Inflammatory macrophage treated with lipopolysaccharide for 1 hour (primary cell): Measurements from ENCODE around the gene PFDN1.
"Not testable (repeated sequence)": the region's sequence is repeated elsewhere in the genome, so short reads cannot be mapped to it uniquely, and the experiment has no call there.

ENCODE experiments used
- DNase-seq, 2 donors: peaks; one replicate each; pipeline ENCODE4 v3.0.0-alpha.2; 2020 to 2022

The PFDN1 gene, protein sequence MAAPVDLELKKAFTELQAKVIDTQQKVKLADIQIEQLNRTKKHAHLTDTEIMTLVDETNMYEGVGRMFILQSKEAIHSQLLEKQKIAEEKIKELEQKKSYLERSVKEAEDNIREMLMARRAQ

DNA sequence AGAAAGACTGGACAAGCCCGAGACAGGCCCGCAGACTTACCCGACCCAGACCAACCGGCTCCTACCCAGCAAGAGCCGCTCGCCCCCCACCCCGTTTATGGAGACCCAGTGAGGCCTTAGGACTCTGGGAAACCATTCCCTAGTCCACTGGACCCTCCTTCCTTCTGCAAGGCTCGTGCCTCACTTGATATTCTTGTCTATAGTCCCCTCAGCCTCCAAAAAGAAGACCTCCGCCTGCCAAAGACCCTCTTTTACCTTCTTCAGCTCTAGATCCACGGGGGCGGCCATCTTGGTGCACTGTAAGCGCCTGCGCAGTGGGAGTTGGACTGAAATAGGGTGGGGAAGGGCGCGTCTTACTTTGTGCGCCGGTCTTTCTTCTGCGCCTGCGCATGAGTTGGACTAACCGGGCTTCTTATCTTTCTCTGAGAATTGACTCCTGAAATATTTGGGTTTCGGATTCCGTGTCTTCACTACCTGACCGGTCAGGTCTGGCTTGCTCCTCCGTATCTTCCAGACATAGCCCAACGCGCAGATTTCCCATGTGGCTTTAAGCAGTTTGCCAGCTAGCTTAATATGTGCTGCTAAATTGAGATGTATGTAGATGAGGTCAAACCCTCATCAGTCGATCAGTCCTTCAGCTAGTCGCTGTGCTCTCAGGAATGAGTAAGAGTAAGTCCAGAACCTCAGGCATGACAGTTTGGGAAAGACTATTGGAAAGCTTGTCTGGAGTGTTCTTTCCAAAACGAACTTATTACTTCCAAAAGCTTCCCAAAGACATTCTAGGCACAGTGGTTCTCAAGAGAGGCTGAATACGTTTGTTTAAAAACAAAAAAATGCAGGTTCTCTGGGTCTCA is at the start of gene PFDN1:
TSS of gene PFDN1 (minus strand) at position 316 of the 854 bp plus-strand sequence. CDS start at position 288, 28 bp downstream.
- peak; percentile 93 to 95 for DNase-seq

DNA sequence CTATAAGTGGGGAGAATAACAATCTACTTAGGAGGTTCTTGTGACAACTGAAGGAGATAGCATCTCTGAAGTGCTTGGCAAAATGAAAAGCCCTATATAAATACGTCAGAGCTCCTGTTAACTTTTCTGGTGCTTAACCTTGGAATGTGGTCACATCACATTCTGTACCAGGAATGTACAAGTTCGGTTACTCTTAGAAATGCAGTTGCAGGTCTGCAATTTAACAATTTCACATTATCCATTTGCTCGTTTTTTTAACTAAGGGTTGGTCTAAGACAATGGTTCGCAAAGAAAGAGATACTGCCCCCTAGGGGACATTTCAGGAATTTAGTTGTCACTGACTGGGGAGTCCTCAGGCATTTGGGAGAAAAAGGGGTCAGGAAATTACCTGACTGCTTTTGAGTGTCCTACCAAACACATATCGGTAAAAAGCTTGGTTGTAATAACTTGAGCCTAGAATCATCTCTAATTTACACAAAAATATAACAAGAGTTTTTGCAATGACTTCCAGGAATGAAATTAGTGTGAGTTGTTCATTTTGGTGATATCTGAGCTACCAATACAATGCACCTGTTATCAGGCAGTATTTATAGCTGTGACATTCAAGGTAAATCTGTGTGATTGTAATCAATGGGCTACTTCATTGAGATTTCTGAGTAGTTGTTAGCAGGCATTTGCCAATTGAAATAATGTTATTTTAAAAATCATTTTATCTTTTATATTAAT is 48.9 kb upstream of the PFDN1 start:
- DNase-seq, result peak; percentile 63 to 99

DNA sequence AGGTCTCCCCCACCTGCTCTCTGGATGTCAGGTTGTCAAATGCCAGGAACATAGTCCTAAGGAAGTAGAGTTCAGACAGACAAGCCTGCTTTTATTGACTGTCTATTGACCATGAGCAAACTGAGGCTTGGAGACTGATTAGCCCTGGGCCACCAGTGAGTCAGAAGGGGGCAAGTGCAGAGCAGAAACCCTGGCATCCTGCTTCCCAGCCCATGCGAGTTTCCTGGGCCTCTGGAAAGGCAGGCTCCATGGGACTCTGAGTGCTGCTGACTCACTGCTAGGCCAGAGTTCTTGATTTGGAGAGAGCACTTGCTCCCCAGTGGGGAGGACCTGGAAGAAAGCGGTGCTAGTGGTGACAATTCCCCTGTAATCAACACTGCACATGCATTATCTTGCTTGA is 46.3 kb upstream of the PFDN1 start:
- no peak for DNase-seq

DNA sequence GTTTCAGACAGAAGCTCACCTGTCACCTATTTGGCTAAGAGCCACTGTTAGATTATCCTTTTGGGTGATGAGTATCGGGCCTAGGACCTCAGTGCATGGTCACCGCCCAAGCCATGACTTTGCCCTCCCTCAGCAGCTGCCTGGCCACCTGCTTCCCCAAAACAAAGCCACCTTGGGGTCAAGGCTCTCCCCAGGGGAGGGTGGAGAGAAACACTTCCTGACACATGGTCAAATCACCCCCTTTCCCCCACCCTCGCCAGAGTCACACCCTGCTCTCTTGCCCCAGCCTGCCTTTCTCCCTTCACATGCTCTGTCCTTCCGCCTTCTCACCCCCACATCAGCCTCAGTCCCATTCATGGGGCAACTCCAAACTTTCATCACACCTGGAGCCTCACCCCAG is 45.2 kb upstream of the PFDN1 start:
- DNase-seq, result peak; percentile 24 to 48

DNA sequence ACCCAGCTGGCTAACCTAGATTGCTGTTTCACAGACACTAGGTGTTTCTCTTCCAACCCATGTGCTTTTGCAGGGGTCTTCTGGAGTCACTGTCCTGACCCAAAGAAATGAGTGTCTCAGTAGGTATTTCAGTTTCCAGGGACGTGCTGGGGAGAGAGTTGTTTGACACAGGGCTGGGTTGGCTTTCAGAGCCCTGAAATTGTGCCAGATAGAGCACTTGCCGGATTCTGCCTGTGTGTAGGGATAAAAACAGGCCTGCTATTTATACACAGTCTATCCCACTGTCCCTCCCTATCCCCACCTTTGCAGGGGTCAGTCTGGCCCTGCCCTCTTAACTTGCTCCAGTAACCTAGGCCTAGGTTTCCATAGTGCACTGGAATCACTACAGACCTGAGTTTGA is 44.5 kb upstream of the PFDN1 start:
- DNase-seq, result no peak

DNA sequence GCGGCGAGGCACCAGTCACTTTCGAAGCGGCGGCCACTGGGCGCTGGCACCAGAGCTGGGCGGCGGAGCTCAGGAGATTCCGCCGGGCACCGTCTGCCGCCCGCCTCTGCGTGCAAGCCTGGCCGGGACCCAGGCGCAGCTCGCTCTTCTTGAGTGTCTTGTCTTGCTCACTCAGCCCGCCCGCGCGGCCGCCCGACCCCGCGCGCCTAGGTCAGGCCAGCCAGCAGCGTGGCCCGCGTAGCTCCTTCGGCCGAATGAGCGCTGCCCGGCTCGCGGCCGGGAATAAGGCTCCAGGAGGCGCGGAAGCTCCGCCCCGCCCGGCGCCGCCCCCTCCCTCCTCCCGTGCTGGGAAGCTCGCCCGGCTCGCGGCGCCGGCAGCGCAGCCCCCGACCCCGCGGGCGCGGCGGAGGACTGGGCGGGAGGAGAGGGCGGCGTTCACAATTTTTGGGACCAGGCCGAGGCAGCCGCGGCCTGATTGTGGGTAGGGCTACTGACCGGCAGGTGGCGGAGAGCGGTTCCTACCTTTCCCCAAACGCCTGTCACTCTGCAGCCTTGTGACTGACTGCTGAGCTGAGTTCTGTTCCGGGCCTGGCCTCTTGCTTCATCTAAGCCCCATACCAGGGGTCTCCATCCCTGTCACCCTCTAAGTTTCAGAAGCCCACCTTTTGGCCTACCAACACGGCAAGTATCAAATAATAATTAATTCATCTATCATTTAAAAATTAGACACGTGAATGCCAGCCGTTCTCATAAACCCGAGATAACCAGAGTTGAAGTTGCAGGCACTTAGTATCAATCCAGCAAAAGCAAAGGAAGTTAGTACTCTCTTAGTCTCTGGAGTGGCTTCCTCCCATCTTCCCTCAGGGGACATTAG is 43.7 kb upstream of the PFDN1 start, which contains the start of gene HBEGF:
TSS of gene HBEGF (minus strand) at position 256 of the 874 bp plus-strand sequence. CDS start 275 bp downstream, outside the sequence.
- DNase-seq, result peak; percentile 62 to 65

DNA sequence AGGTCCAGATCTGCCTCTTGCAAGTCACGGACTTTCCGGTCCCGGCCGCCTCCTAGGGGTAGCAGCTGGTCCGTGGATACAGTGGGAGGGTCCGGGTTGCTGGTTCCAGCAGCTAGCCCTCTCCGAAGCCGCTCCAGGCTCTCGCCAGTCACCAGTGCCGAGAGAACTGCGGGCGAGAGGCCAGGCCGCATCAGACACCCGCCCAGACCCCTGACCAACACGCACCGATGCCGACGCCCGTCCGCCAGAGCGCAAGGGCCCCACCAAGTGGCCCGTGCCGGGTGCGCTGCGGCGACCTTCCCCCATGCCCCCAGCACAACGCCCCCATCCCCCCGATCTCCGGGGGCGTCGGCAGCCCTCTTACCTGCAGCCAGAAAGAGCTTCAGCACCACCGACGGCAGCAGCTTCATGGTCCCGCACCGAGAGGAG is 43.0 kb upstream of the PFDN1 start:
- DNase-seq, result peak in 1 of 2 donors; percentile 23

DNA sequence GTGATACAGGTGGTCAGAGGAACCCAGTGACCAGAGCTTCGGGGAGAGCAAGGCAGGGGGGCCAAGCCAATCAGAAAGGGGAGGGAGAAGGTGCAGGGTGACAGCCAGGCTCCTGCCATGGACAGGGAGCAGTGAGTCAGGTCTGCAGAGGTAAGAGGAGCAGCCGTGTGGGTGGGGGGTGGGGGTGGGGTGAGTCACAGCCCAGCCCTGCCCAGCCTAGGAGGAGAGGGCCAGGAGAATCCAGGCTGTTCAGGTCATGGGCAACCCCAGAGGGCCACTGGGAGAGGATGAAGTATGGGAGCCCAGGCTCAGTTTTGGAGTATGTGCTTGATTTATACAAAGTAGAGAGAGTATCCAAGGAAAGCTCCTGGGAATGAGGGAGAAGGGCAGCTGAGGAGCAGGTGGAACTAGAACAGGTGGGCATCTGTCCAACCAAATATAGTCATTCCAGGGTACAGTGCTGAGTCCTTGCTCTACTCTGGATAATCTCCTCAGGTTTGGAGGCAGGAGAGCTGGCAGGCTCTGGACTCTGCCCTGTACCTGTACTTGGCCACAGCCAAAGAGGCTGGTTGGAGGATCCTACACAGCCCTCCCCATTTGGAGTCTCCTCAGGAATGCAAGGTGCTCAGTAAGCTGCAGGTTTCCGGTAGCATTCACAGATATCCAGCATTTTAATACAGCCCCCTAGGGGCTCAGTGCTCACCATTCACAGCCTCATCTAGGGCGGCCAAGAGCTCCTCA is 42.0 kb upstream of the PFDN1 start:
- no peak for DNase-seq

DNA sequence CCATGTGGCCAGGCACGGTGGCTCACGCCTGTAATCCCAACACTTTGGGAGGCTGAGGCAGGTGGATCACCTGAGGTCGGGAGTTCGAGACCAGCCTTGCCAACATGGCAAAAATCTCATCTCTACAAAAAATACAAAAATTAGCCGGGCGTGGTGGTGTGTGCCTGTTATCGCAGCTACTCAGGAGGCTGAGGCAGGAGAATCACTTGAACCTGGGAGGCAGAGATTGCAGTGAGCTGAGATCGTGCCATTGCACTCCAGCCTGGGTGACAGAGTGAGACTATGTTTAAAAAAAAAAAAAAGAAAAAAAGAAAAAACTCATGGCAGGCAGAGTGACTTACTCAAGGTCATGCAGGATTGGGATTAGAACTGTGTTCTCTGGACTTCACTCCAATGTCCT is 40.9 kb upstream of the PFDN1 start:
- DNase-seq, result not testable (repeated sequence)

DNA sequence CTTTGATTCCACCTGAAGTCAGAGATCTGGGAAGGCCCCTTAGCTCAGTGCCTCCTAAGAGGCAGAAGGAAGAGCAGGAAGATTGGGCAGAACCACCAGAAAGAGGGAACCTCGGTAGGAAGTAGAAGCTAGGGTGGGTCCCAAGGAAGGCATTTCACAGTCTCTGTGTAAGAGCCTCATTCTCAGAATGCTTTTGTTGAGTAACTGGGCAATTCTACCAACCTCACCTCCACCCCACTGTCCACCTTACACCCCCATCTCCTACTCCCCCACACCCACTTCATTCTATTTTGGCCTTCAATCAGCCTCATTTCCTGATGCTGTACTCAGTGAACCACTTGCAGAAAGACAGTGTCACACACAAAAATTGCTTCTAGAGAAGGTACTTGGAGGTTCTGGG is 40.0 kb upstream of the PFDN1 start:
- no peak for DNase-seq

DNA sequence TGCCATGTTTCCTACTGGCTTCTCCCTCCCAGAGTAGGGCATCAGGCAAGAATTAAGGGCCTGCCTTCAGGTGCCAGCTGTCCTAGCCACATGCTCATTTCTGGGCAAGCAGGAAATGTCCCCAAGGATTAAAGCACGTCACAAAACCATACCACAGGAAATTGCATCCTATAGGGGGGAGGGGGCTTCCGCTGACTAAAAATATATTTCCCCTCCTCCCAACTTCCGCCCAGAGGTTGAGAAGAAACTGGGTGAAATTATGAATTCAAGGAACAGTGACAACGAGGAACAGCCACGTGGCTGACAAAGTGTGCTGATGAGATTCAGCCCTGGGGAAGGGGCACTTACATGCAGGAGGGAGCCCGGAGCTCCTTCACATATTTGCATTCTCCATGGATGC is 39.4 kb upstream of the PFDN1 start:
- peak; percentile 64 to 75 for DNase-seq

DNA sequence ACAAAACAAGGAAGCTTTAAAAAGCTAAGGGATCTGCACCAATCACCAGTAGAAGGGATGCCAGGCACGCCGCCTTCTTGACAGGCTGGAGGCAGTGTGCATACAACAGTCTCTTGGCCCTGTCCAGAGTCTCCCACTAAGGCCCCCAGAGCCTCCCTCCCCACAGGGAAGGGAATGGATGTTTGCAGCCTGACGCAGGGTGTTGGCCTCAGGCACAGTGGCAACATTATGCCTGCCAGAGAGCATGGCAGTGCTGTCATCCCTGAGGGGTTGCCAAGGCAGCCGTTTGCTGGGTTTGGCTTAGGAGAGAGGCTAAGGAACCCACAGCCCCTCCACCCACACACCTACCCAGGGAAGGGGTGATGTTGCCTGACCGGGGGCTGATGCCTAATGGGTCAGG is 38.7 kb upstream of the PFDN1 start:
- no peak for DNase-seq

DNA sequence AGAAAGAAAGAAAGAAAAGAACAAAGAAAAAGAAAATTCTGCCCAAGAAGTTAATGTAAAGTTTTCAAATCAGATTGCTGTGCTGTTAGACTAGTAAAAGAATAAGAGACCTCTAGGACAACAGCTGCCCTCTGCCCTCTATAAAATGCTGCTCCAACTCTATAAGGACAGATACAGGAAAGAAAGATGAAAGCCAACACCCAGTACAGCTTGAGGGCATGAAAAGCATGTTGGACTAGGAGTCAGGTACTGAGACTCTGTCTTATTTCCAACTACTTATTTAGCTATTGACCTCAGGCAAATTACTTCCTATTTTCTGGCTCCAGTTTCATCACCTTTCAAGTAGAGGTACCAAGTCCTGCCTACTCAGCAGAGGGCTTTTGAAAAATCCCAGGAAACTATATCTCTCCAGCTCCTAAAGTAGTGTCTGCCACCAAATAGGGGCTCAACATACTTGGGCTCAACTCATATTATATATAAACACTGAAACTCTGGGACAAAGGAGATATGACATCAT is 37.8 kb upstream of the PFDN1 start:
- no peak for DNase-seq

DNA sequence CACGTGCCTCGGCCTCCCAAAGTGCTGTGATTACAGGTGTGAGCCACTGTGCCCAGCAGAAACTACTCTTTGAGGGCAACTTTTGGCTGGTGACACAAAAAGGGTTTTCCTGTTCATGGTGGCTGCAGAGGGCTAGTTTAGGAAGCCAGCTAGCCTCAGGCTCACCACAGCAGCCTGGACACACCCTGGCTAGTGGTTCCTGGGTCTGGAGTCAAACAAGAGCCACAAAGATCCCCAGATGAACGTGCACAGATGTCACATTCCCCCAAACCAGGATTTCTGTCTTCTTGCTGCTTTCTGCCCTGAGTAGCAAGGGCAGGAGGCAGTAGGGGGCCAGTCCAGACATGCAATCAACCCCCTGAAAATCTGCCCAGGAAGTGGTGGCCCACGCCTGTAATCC is 36.7 kb upstream of the PFDN1 start:
- no peak for DNase-seq

DNA sequence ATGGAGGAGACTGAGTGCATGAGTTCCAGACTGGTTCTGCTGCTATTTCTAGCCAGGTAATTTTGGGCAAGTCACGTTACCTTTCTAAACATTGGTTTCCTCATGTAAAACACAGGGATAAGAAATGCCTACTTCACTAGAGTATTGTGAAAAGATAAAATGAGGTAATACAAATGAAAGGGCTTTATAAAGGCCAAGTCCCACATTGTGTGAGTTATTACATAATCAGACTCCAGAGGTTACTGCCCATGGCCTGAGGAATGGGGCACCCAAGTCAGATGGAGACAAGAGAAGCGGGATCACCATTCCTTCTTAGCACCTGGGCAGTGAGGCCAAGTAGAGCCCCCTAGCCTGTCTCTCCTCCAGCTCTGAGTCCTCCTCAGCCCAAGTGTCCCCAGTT is 36.0 kb upstream of the PFDN1 start:
- peak in 1 of 2 donors; percentile 55 for DNase-seq

DNA sequence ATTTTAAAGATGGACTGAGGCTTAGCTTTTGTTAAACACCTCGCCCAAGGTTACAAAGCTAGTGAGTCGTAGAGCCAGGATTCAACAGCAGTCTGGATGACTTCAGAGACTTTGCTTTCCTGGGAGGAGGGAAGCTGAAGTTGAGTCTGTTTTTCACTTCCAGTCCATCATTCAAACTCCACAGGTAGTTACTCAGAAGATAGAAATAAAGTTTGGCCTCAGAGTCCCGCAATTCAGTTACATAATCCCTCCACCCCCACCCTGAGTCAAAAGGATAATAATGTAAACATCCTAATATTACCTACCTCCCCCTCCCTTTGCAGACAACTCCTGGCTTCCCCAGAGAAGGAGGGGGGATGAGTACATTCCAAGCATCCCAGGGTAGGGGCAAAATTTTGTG is 35.4 kb upstream of the PFDN1 start:
- no peak for DNase-seq

DNA sequence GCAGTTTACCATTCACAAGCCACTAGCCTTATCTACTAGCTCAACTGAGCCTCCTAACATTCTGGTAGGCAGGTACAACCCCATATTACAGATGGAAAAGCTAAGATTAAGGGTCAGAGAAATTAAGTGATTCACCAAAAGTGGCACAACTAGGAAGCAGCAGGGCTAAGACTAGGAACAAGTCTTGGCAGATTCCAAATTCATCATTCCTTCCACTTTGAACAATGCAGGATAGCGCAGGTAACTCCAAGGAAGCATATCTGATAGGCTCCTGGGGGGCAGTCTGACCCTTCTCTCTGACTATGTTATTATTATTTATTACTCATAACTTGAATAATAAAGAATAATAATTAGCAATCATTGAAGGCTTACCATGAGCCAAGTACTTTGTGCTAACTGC is 35.0 kb upstream of the PFDN1 start:
- DNase-seq, result no peak

DNA sequence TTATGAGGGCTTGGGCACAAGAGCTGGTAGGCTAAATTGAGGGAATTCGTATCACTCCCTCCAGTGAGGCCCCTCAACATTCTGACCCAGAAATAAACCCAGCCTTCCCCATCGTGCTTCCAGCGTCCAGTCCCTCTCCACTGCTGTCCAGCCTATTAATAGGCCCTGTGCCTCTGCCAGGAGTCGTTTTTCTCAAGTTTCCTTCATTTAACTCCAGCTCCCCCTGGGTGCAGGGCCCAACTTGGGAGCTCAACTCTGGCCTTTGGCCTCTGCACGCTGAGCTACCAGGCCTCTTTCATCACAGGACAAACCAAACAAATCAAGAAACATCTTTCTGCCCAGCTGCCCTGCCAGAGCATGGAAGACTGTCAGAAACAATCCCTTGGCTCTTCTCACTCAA is 33.5 kb upstream of the PFDN1 start:
- no peak for DNase-seq

DNA sequence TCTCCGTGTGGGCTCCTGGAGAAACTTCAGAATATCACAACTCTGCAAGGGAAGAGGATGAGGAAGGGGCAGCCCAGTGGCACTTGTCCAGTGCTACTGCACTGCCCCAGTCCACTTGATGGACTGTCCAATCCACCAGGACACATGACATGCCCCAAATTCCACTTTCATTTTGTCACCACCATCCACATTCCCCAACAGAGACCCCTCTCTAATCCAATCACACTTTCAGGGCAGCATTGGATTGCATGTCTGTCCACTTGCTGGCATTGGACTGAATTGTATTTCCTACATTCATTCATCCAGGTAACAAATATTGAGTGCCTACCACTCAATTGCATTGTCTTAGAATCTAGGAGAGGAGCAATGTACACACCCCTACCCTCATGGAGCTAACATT is 28.7 kb upstream of the PFDN1 start:
- no peak for DNase-seq

DNA sequence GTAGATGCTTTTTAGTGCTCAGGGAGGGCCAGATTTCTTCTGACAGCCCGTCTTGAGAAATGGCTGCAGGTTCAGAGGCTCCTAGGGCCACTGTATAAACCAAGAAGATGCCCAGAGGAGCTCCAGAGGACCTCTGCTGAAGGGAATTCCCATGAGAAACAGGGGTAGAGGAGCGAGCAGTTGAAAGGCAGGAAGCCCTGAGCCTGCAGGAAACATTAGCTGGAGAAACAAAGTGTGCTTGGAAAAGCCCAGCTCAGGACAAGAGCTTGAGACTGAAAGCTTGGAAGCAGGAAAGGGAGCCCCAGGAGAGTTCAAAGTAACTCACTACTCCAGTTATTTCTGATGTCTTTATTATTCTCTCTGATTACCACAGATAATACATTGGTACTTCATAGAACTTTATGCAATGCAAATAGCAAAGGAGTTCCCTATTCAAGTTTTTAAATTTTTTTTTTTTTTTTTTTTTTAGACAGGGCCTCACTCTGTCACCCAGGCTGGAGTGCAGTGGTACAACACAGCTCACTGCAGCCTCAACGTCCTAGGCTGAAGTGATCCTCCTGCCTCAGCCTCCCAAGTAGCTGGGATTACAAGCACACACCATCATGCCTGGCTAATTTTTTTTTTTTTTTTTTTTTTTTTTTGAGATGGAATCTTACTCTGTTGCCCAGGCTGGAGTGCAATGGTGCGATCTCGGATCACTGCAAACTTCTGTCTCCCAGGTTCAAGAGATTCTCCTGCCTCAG is 27.0 kb upstream of the PFDN1 start:
- DNase-seq, result no peak
